Endometrial microvascular endothelial cells (primary cell): ENCODE results near the gene SH2D5. TPM values are rescaled to one million over a fixed set of nuclear protein-coding genes. Genes with fewer than 3 reads are reported as not detected.
"Not testable (repeated sequence)": the region's sequence is repeated elsewhere in the genome, so short reads cannot be mapped to it uniquely, and the experiment has no call there.

Source experiments
- in situ Hi-C: cut with HindIII; loops from 2 replicates; pipeline ENCODE4 v1.10.0; 2017; ENCODE audit warnings: low sequenced_read_pairs, low pct_unique_long_range_greater_than_20kb; ENCODE audit errors: inconsistent ontology term
- total RNA-seq: library from RNA; depleted of rRNA; stranded (reverse); fragments of >200 nt; gene quantifications from one replicate; pipeline ENCODE4 v1.2.3, GENCODE V29; 2015; ENCODE audit errors: inconsistent ontology term

SH2D5 gene
- total RNA-seq, 1 donor from 2014 or later = 1.5 TPM

DNA sequence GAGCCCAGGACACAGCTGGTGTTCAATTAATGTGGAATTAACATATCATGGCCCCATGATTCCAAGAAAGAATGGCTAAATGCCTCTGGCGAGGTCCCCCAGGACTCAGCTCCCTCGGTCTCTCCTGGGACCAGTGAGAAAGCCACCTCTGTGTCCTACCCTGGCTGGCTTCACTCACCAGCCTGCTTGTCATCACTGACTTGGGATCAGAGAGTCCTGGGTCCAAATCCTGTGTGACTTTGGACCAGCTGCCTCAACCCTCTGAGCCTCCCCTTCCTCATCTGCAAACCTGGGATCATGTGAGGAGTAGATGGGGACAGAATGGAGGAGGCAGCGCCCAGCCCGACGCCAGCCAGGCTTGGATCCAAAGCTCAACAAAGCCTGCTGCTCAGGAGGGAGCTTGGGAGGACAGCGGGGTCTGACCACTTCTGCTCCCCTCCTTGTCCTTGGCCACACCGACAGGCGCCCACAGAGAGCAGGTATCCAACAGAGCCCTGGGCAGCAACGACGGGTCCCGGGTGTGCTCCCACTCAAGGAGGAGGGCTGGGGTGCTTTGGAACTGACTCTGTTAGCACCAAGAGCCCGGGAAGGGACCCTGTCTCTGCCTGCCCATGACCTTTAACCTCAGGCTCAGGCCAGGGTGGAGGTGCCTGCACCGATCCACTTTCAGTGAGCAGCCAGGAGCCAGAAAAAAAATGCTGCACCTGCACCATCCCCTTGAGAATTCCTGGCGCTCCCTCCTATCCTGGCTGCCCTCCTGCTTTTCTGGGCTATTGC lies 3.2 kb downstream of the SH2D5 start:
- in situ Hi-C loops = no loop called here

- in situ Hi-C loops = no loop called here
Measured at GRCh38 chr1:20728371-20729154, 3.9 kb downstream of the SH2D5 start.

- in situ Hi-C loops = no loop called here
Measured at GRCh38 chr1:20727746-20728316, 4.7 kb downstream of the SH2D5 start.

DNA sequence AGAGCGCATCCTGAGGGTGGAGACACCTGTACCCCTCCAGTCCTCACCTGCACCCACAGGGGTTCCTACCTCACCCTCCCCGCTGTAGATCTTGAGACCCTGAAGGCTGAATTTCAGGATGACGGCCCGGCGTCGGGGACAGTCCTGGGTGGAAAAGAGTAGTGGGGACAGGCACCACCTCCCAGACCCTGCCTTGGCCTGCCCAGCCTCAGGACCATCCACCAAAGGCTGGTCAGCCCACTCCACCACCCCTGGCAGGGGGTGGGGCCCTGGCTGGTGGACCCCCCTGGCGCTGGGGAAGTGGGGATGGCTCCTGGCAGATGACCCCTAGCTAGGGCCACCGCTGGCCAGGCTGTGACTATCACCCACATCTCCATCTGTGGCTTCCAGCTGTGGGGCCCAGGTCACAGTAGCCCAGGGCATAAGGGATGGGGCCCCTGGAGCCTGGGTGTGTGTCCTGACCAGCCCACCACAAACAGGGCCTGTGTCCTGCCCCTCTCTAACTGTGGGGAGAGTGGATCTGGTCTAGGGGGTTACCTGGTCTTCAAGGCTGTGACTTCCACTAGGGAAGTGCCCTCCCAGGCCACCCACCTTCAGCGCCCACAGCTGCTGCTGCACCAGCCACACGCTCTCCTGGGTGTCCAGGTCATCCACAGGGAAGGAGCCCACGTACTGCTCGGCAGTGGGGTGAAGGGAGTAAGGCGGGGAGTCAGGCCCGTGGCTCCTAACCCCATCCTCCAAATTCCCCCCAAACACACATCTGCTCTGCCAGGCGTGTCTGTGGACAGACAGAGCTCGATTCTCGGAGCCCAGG lies 5.4 kb downstream of the SH2D5 start:
- in situ Hi-C loops = no loop called here

GRCh38 chr1:20726118-20726911 lies 6.2 kb downstream of the SH2D5 start:
- in situ Hi-C loops = no loop called here

- in situ Hi-C loops = no loop called here
Measured at GRCh38 chr1:20725189-20726117, 7.0 kb downstream of the SH2D5 start.

- in situ Hi-C loops = no loop called here
Measured at GRCh38 chr1:20724364-20725188, 7.9 kb downstream of the SH2D5 start.

GRCh38 chr1:20723537-20724363 lies 8.8 kb downstream of the SH2D5 start:
- in situ Hi-C loops = no loop called here

DNA sequence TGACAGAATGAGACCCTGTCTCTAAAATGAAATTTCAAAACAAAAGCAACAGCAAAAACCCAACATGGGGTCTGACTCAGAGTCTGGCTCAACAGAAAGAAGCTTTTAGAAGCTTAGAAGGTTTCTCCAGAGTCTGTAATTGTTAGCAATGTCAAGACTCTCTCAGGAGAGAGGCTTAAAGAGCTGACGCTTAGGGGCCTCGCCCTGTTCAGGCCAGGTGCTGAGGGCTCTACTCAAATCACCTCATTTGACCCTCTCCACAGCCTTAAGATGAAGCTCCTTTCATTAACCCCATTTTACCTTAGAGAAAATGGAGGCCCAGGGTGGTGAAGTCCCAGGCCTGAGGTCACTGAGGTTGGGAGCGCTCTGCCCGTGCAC lies 9.4 kb downstream of the SH2D5 start:
- in situ Hi-C loops = no loop called here

GRCh38 chr1:20721117-20722061 lies 11.1 kb downstream of the SH2D5 start:
- in situ Hi-C loops = no loop called here

DNA sequence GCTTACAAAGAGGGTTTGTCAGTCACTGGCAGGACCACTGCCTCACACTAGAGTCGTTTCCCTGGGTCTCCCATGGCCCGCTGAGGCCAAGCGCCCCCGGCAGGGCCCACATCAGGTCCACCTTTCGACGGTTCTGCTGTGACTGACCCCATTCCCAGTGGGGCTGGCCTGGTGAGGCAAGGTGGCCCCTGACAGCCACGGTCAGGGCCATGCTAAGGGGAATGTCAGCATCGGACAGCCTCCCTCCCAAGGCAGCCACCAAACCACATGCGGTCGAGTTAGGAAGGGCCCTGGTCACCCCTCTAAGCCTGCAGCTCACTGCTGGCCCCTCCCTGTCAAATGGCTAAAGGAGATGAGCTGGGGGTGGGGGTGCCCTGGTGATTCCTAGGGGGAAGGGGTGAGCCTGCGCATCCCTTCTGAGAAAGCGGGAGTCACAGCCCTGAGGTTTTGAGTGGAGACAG lies 11.8 kb downstream of the SH2D5 start:
- in situ Hi-C loops = no loop called here

- in situ Hi-C loops = no loop called here
Measured at GRCh38 chr1:20719871-20720620, 12.5 kb downstream of the SH2D5 start.

DNA sequence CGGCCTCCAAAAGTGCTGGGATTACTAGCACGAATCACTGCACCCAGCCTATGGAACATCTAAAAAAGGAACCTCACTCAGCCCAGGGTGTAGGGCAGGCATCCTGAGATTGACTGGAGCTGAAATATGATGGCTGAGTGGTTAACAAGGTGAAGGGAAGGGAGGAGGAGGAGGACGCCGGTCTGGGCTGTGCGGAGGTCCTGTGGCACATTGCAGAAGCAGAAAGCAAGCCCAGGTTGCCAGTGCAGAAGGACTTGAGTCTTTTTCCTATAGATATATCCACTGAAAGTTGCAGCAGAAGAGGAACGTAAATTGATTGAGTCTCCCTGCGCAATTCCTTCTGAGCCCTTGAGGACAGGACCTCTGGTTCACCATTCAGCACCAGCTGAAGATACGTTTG lies 13.2 kb downstream of the SH2D5 start:
- in situ Hi-C loops = no loop called here

DNA sequence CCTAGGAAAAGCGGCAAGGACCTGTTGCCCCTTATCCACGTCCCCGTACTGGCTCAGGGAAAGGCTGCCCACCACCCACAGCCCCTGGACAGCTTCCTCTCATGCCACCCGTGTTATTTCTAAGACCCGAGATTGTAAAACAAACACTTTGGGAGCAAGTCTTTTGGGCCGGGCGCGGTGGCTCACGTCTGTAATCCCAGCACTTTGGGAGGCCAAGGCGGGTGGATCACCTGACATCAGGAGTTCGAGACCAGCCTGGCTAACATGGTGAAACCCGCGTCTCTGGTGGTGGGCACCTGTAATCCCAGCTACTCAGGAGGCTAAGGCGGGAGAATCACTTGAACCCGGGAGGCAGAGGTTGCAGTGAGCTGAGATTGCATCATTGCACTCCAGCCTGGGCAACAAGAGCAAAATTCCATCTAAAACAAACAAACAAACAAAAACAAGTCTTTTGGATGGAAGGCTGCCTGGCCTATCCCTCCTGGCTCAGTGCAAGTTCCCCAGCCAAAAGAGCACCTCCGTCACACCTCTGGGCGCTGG lies 14.1 kb downstream of the SH2D5 start:
- in situ Hi-C loops = not testable (repeated sequence)
